CD4-positive, alpha-beta T cell treated with Interleukin-6 for 4 hours (primary cell): ENCODE data around the gene GFPT2.

Experiments
- DNase-seq: peaks from one replicate; pipeline ENCODE4 v3.0.0-alpha.2; 2020; ENCODE audit warnings: mixed read lengths

Gene GFPT2

GRCh38 chr5:180332861-180333260, 20.3 kb downstream of the GFPT2 start:
- DNase-seq, result no peak

DNA sequence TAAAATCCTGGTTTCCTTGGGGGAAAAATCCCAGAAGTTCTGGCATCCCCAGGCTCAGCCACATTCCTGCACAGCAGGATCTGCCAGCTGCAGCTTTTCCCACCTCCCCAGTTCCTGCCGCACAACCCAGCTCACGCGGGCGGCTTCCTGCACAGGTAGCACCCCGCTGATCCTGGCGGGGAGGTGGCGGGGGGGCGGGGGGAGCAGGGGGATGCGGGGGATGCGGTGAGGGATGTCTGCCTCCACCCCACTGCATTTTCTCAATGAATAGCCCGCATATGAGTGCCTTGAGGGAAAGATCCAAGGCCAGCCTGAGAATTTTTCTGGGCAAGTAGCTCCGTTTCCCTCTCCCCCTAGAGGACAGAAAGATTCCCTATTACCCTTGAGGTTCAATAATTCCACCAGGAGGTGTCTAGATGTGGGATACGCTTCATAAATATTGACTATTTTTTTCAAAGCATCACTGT, 21.1 kb downstream of the GFPT2 start:
- no peak for DNase-seq

- no peak for DNase-seq
Measured at GRCh38 chr5:180331647-180331950, 21.5 kb downstream of the GFPT2 start.

DNA sequence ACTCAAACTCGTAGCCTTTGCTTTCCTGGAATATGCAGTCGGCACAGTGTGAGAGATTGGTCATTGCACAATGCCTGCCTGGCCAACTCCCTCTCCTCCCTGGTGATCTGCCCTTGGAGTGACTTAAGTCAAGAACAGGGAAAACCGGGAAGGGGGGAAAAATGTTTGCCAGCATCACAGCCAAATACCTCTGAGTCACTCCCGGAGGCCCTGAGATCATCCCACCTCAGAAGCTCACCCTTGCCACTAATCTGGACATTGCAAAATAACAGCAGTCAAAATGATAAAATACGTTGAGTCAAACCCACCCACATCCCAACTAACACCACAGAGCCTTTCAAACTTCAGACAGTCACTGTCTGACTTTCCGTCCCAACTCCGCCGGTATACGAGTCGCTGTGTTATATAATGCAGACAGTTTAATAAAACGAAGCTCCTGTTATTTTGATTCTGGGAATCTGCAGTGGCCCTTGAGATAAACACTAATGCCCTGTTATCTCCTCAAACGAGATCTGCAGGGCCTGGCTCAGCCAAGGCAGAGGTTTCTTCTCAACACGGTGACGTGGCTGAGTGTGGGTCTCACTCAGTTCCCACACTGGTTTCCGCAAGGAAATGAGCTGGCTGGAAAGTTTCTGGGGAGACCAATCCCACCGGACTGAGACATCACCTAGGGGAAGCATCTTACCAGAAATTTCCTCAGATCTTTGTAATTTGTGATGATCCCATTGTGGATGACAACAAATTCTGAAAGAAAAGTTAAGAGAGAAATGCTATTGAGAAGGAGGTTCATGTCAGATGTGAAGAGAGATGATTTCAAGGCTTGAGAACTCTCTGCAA, 22.1 kb downstream of the GFPT2 start:
- no peak for DNase-seq

GRCh38 chr5:180330270-180330648, 22.9 kb downstream of the GFPT2 start:
- no peak for DNase-seq

DNA sequence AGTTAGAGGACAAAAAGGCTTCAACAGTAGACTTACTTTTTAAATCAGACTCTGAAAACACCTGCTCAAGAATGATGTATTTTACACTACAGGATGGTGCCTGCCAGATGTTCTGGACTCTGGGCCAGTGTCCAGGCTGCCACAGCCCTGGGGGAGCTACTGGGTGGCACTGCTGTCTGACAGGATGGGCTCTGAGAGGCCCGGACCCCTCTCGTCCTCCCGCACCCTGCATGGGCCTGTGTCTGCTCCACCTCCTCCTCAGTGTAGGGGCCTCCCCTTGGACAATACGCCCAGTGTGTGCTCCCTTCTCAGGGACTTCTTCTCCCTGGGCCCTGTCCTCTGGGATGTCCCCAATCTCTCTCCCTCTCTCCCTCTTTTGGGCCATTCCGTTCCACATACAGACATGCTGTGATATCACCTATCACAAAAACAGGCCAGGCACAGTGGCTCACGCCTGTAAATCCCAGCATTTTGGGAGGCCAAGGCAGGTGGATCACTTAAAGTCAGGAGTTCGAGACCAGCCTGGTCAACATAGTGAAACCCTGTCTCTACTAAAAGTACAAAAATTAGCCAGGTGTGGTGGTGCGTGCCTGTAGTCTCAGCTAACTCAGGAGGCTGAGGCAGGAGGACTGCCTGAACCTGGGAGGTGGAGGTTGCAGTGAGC, 23.4 kb downstream of the GFPT2 start:
- DNase-seq, result no peak

DNA sequence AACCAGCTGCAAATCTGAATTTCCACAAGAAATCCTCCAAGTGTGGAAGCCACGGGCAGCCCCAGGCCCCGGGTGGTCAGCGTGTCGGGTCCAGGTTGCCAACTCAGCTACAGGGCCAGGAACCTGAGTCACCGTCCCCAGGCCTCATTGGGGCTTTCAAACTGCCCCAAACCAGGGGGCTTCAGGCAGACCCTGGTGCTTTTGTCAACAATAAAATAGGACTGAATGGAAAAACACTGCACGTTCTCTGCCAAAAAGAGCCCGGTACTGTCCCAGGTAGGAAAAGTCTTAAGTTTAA, 24.0 kb downstream of the GFPT2 start:
- no peak for DNase-seq

- DNase-seq, result peak; percentile 90
Measured at GRCh38 chr5:180328296-180329137, 24.6 kb downstream of the GFPT2 start.

DNA sequence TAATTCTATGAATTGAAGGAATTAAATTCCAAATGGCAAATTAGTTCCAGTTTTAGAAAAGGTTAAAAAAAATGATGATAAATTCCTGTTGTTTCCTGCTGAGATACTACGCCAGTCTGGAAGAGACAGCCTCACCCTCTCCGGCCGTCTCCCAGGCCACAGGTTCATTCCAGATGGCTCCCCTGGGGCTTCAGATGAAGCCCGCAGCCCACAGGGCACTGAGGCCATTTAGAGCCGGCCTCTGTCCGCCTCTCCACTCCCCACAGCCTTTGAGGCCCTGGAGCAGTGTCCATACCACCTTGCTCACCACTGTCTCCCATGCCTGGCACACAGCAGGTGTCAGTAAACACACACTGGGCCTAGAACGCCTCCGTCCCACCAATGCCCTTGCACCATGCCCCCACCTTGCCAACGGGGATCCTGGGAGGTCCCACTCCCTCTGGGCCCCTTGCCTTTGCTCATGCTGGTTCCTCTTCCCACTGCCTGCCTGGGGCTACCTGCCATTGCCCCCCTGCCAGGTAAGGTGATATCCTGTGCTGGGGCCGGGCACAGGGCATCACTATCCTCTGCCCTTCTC, 26.1 kb downstream of the GFPT2 start:
- DNase-seq, result no peak

DNA sequence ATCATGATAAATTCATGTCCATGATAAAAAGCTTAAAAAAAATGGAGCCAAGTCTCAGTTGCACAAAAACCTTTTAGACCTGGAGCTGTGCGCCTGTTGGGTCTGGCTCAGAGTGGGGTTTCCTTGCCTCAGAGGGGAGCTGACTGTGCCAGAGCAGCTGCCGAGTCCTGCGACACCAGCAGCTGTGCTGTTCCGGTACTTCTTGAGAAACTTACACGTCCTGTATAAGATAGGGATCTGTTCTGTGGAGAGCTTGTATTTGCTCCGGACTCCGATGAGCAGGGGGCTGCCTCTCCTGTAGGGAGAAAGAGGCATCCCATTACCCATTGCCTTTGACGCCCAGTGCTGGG, 28.6 kb downstream of the GFPT2 start:
- no peak for DNase-seq

GRCh38 chr5:180323941-180324600, 29.1 kb downstream of the GFPT2 start:
- DNase-seq, result no peak

DNA sequence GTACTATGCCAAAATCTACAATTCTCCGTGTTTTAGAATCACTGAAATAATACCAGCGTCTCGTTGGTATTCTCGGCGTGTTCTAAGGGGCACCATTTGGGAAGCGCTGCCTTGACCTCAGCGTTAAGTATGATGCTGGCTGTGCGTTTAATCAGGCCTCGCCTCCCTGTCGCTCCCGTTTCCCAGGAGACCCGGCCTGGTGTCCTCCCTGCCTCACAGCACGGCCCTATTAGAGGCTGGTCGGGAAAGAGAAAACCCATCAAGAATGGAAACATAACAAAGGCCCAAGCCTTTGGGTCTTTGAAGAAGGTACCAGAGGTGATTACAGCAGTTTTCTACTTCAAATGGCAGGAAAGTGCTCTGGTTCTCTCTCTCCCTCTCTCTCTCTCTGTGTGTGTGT, 30.0 kb downstream of the GFPT2 start:
- no peak for DNase-seq

DNA sequence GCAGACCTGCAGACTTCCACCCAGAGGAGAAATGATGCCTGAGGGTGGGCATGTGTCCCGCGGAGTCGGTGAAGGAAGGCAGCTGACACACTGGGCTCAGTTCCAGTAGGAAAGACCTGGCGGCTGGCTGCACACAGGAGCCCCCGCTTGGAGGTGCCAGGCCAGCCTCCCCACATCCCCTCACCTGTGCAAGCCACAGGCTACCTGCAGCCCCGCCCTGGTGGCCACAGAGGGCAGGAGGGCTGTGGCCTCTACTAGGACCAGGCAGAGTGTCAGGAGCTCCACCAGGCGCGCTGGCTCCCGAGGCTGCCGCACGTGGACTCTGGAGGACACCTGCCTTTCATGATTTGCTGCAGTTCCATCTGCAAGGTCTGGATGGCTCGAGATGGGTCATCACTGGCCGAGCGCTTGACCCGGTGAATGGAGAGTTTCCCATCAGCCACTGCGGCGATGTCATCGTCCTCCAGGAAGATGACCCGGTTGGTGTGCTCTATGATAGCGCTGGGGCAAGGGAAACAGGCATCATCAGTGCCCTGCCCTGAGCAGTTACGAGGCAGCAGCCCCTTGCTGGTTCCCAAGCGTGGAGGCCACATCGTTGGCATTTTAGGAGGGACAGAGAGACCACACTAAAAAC, 34.6 kb downstream of the GFPT2 start:
- no peak for DNase-seq

- DNase-seq, result no peak
Measured at GRCh38 chr5:180316586-180316985, 36.5 kb downstream of the GFPT2 start.

DNA sequence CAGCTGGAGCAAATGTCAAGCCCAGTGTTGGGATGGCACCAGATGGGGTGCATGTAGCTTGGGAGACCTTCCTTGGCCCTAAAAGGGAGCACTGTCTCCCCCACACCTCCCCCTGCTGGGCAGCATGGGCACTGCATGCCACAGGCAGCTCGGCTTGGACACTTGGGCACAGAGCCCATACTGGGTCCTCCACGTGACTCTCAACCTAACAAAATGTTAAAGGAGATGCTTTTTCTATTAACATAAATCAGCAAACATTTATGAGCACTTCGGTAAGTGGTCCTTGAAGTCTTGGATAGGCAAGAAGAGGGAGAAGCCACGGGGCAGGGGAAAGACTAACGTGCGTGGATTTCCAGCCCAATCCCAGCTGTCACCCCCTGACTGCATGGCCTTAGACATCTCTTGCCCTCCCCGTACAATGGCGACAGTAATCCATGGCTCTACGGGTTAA, 37.3 kb downstream of the GFPT2 start:
- DNase-seq, result peak; percentile 81

DNA sequence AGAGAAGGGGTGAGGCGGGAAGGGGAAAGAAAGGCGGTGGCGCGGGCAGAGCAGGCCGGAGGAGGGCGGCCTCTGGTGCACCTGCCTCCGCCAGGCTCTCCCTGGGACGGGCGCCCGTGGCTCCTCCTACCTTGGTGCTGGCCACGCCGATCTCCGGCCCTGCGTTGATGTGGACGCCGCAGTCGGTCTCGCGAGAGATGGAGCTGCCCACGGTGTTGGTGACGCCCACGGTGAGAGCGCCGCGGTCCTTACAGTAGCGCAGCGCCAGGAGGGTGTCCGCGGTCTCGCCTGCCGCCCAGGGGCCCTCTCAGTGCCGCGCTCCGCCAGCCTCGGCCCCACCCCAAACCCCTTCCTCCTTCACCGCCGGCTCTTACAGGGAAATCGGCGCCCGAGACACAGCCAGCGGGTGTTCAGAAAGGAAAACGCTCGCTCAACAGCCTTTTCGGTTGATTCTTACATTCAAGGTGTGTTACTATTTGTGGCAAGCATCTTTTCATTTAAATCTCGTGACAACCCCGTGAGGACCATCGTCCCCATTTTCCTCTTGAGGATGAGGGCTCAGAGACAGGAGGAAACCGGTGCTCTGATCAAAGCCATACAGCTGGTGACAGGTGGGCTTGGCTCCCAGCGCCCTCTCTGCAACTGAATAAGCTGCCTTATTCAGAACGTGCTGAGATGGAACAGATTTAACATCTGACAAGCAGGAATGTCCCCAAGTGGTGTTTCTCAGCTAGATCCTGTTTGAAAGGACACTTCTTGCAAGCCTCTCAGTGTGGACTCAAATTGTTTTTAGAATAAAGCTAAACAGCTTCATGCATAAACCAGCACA, 39.2 kb downstream of the GFPT2 start:
- peak; percentile 73 for DNase-seq

GRCh38 chr5:180311216-180311615, 41.9 kb downstream of the GFPT2 start:
- no peak for DNase-seq

DNA sequence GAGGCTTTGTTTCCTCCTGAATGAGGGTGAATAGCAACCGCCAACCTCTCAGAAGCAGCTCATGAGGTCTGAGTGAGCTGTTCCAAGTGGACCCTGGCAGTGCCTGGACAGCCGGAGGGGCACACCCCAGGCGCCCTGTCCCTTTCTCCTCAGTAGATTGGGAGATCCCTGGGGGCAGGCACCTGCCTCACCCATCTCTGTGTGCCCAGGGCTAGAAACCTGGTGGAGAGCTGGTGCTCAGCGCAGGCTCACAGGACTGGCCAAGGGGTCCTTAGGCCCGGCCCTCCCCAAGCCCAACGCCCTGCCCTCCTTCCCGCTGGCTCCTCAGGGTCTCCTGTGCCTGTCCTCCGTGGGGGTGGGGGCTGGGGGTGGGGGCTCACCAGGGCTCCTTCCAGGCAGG, 46.3 kb downstream of the GFPT2 start:
- DNase-seq, result no peak

GRCh38 chr5:180305481-180305880, 47.7 kb downstream of the GFPT2 start:
- DNase-seq, result no peak

GRCh38 chr5:180304431-180305375, 48.4 kb downstream of the GFPT2 start:
- DNase-seq, result no peak

GRCh38 chr5:180304016-180304292, 49.2 kb downstream of the GFPT2 start:
- DNase-seq, result no peak
